NCI-H2107 (cell line): ENCODE data around the gene KCNJ9.
"Not testable (repeated sequence)": the region's sequence is repeated elsewhere in the genome, so short reads cannot be mapped to it uniquely, and the experiment has no call there.

ENCODE experiments used
- DNase-seq: peaks from one replicate; lab custom pipeline; 2025; lab: John Stamatoyannopoulos, UW

Gene KCNJ9

GRCh38 chr1:160081261-160081936 is at the start of gene KCNJ9:
Gene KCNJ9, plus strand, starts transcription at chr1:160081538. Its CDS starts 2,493 bp downstream, at chr1:160084031.
- no peak for DNase-seq

DNA sequence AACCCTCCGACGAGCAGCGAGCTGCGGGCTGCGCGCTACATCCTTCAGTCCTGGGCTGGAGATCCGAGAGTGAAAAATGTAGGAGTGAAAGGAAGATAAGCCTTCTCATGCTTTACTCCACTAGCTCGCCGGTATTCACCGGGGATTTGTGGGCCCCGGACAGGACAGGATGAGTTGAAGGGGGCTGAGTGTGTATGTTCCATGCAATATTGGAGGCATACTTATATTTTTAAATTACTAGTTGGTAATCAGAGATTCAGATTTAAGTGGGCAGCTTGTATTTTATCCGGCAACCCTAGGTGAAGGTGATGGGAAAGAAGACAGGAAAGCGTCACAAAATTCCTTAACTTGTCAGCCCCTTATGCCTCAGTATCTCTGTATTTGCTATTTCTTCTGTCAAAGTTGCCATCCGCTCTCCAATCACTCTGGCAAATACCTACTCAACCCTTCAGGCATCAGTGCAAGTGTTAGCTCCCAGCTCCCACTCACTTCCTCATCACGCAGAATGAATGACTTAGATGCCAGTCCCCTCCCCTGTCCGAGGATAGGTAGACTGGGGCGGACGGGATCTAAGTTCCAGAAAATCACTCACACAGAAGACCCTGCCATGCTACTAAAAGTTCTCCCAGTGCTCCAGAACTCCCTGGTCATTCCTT is 49.0 kb upstream of the KCNJ9 start:
- DNase-seq = no peak

- no peak for DNase-seq
Observed at GRCh38 chr1:160040476-160040875, 40.9 kb upstream of the KCNJ9 start.

DNA sequence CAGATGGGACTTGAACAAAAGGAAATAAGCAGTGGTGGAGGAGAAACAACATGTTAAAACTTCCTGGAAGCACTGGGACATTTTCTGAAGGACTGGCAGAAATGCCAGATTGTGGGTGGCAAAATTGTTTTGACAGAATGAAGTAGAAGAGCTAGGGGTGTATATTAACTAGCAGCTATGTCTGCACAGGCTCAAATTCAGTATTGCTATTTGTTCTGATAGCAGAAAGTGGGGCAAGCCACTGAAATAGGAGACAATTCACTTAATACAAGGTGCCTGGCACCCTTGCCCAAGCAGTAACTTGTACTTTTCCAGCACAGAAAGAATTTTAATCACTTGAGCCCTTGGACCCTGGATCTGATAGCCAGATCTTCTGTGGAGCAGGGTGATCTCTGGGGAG is 37.8 kb upstream of the KCNJ9 start:
- no peak for DNase-seq

- no peak for DNase-seq
Observed at GRCh38 chr1:160045653-160046052, 35.7 kb upstream of the KCNJ9 start.

DNA sequence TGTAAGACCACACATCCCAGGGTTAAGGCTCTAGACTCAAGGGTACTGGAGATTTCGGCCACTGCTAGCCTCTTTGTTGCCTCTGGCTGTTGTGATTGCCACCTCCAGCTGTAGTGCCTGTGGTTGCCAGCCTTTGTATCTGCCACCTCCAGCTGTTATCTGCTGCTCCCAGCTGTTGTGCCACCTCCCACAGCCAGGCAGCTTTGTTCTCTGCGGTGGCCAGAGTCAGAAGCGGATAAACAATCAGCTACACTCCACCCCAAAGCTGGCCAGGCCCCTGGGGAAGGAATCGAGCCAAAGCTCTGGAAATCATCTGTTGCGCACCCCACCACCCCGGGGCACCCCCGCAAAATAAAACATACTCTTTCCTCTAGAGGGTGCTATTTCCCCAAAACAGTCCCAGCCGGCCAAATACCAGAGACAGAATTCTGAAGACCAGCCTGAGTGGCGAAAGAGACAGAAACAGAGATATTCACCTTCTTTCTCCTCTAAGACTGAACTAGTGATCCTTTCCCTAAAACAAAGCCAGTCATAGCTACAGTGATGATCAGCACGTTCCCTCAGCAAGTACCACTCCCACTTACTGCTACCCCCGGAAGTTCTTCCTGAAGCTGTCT is 34.7 kb upstream of the KCNJ9 start:
- DNase-seq = no peak

- DNase-seq = no peak
Observed at GRCh38 chr1:160047111-160047991, 34.0 kb upstream of the KCNJ9 start.

- no peak for DNase-seq
Observed at GRCh38 chr1:160048335-160048734, 33.0 kb upstream of the KCNJ9 start.

- no peak for DNase-seq
Observed at GRCh38 chr1:160049101-160049500, 32.2 kb upstream of the KCNJ9 start.

GRCh38 chr1:160050182-160050581 is 31.2 kb upstream of the KCNJ9 start:
- DNase-seq = not testable (repeated sequence)

- no peak for DNase-seq
Observed at GRCh38 chr1:160050619-160051018, 30.7 kb upstream of the KCNJ9 start.

GRCh38 chr1:160052936-160053335 is 28.4 kb upstream of the KCNJ9 start:
- DNase-seq = no peak

DNA sequence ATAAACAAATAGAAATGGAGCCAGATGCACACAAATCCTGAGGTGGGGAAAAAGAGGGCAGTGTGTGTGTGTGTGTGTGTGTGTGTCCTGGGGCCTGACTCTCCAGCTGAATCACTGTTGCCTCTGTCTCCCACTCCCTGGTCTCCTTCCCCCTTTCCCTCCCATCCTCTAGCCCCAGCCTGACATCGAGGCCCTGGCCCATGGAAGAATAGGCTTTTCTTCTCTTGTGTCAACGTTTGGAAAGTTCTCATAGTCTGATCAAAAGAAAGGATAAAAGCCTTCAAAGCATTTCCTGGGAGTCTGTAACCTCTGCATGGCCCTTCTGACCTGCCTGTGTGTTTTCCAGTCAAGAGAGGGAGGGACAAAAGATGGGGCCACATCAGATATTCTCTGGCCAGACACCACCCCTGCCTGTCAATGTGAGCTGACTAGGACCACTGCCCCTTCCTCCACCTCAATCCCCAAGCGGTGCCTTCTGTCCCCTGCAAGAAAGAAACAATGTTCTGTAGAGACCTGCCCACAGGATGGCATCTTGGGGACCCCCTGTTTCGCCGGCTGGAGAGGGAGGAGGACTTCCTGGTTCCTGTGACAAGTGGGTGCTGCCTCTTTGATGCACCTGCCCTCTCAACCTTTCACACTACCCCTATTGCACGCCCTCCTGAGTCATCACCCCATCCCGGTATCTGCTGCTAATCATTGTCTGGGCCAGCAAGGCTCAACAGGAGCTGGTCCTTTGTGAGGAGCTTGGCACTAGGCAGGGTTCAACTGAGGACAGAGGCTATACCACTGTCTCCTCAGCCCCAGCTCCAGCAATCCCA is 27.6 kb upstream of the KCNJ9 start:
- DNase-seq = no peak

- no peak for DNase-seq
Observed at GRCh38 chr1:160056648-160057169, 24.6 kb upstream of the KCNJ9 start.

- DNase-seq = no peak
Observed at GRCh38 chr1:160058087-160058486, 23.3 kb upstream of the KCNJ9 start.

GRCh38 chr1:160061369-160062229 is 19.7 kb upstream of the KCNJ9 start:
- no peak for DNase-seq

- DNase-seq = no peak
Observed at GRCh38 chr1:160062230-160062532, 19.2 kb upstream of the KCNJ9 start.

DNA sequence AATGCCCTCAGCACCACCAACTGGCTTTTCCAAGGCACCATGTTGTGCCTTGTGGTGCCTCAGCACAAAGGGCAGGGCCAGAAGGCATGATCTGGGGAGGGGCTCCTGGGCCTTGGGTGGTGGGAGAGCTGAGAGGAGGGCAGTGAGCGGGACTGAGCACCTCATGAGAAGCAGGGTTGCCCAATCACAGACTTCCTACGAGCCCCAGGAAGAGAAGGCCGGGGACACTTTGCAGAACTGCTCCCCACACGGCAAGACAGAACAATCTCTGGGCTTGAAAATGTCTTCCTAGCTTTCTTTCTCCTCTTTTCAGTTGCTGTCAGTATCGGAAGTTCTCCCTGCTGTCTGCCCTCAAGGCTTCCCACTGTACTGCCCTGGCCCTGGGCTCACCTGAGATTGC is 18.2 kb upstream of the KCNJ9 start:
- no peak for DNase-seq

GRCh38 chr1:160064164-160064563 is 17.2 kb upstream of the KCNJ9 start:
- DNase-seq = no peak

DNA sequence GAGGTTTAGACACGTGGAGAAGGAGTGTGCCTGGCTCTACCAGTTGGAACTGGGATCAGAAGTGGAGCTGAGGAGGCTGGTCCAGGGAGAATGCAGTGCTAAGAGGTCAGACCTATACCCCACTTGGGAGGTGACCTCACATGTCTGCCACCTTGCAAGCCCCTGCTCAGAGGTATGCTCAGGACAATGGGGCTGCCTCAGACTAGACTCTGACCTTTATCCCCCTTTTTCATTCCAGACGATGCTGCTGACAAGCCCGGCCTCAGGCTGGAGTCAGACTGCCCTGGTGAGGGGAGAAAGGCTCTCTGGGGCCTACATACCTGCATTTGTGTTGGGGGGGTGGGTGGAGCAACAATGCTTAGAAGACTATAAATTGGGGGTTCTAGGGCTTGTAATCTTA is 16.6 kb upstream of the KCNJ9 start:
- DNase-seq = no peak
